H1 (cell line): ENCODE results near the gene KIF5C. TPM values are rescaled to one million over a fixed set of nuclear protein-coding genes. Genes with fewer than 3 reads are reported as not detected.
A peak's percentile ranks its signal among the peaks of the same experiment; 100 is the strongest.

ENCODE experiments used
- CTCF ChIA-PET: fragments of 300-600 bp; sonication (Branson Sonifier 250); formaldehyde crosslinking; loops from one replicate; lab custom pipeline; 2021; ENCODE audit not compliant: partially characterized antibody; lab: Charles Lee
- POLR2A ChIA-PET: fragments of 300-600 bp; sonication (Branson Sonifier 250); formaldehyde crosslinking; loops from one replicate; lab custom pipeline; 2021; ENCODE audit warnings: inconsistent platforms; ENCODE audit not compliant: partially characterized antibody; lab: Charles Lee
- DNase-seq, 2 experiments: peaks; one replicate each; pipeline versions ENCODE4 v3.0.0 to v3.0.0-alpha.2; 2010 to 2022; ENCODE audit warnings: low spot score in 2 of 2, low read depth in 1 of 2, mixed read lengths in 1 of 2
- FAIRE-seq: peaks from 2 replicates; lab custom pipeline; 2011; peaks lifted over from hg19 to GRCh38; lab: Jason Lieb, UNC
- H2AFZ ChIP-seq: 2 replicates; pipeline ENCODE4 v1.8.1; 2012; ENCODE audit warnings: low read length, inconsistent platforms
- H2AK5ac ChIP-seq: 2 replicates; pipeline ENCODE4 v1.6.1; 2013; ENCODE audit warnings: low read depth, low read length
- H2BK120ac ChIP-seq: replicated peaks from 2 replicates; pipeline ENCODE3; 2013; ENCODE audit warnings: low read depth, low read length, inconsistent platforms
- H2BK12ac ChIP-seq: 2 replicates; pipeline ENCODE4 v1.6.1; 2013; ENCODE audit warnings: low read depth, low read length
- H2BK15ac ChIP-seq: 2 replicates; pipeline ENCODE4 v1.6.1; 2013; ENCODE audit warnings: low read length
- H2BK20ac ChIP-seq: 2 replicates; pipeline ENCODE4 v1.6.1; 2013; ENCODE audit warnings: low read length
- H2BK5ac ChIP-seq: 2 replicates; pipeline ENCODE4 v1.6.1; 2013; ENCODE audit warnings: low read depth, low read length
- H3K14ac ChIP-seq: 2 replicates; pipeline ENCODE4 v1.6.1; 2013; ENCODE audit warnings: inconsistent platforms; ENCODE audit not compliant: insufficient read length
- H3K18ac ChIP-seq: 2 replicates; pipeline ENCODE4 v1.6.1; 2013; ENCODE audit warnings: low read length; ENCODE audit errors: extremely low read depth
- H3K23ac ChIP-seq: 2 replicates; pipeline ENCODE4 v1.6.1; 2013; ENCODE audit warnings: inconsistent platforms; ENCODE audit not compliant: insufficient read length
- H3K23me2 ChIP-seq: 2 replicates; pipeline ENCODE4 v1.6.1; 2013; ENCODE audit warnings: low read depth, low read length
- H3K27ac ChIP-seq: 2 replicates; pipeline ENCODE4 v1.6.1; 2011; ENCODE audit warnings: low read depth, low read length, inconsistent platforms
- H3K27me3 ChIP-seq, 4 experiments: replicated peaks in 1 of 4; 1 replicate in 1 of 4; 2 replicates in 3 of 4; pipeline versions ENCODE4 v1.6.1 to v1.8.1; 2011 to 2013; ENCODE audit warnings: low read length in 3 of 4, mild to moderate bottlenecking in 3 of 4, inconsistent platforms in 2 of 4, mixed read lengths in 2 of 4, moderate library complexity in 1 of 4; ENCODE audit not compliant: control insufficient read depth in 3 of 4, insufficient read depth in 3 of 4; ENCODE audit errors: extremely low read depth in 1 of 4
- H3K36me3 ChIP-seq, 4 experiments: 2 replicates each; pipeline versions ENCODE4 v1.6.1 to v1.8.1; 2011 to 2013; ENCODE audit warnings: mild to moderate bottlenecking in 4 of 4, low read length in 3 of 4, moderate library complexity in 2 of 4, control low read depth in 1 of 4, inconsistent platforms in 1 of 4; ENCODE audit not compliant: insufficient read depth in 4 of 4, control insufficient read depth in 2 of 4
- H3K4ac ChIP-seq: replicated peaks from 2 replicates; pipeline ENCODE3; 2013; ENCODE audit warnings: low read length, low read depth, mixed read lengths, inconsistent platforms; ENCODE audit not compliant: insufficient read length
- H3K4me1 ChIP-seq, 4 experiments: replicated peaks in 1 of 4; 1 replicate in 1 of 4; 2 replicates in 3 of 4; pipeline versions ENCODE4 v1.6.1 to v1.8.1; 2011 to 2013; ENCODE audit warnings: low read length in 3 of 4, inconsistent platforms in 2 of 4, mixed read lengths in 1 of 4; ENCODE audit not compliant: insufficient read depth in 4 of 4, control insufficient read depth in 3 of 4
- H3K4me2 ChIP-seq, 2 experiments: 2 replicates each; pipeline versions ENCODE4 v1.6.1 to v1.8.1; 2011 to 2013; ENCODE audit warnings: low read depth in 2 of 2, low read length in 2 of 2, control low read depth in 1 of 2, inconsistent platforms in 1 of 2, mild to moderate bottlenecking in 1 of 2; ENCODE audit not compliant: insufficient read depth in 1 of 2
- H3K4me3 ChIP-seq, 4 experiments: fragments of 200-600, 300-600 bp in 1 of 4; sonication (generic), shearing (Covaris generic), sonication (Bioruptor Twin) in 1 of 4; 2 replicates each; pipeline versions ENCODE4 v1.5.1 to v1.8.1; 2011 to 2016; ENCODE audit warnings: low read length in 4 of 4, low read depth in 3 of 4, control low read depth in 2 of 4, inconsistent platforms in 2 of 4, mild to moderate bottlenecking in 2 of 4, mixed read lengths in 1 of 4, moderate library complexity in 1 of 4; ENCODE audit not compliant: insufficient read depth in 2 of 4; ENCODE audit errors: extremely low read depth in 1 of 4
- H3K56ac ChIP-seq: replicated peaks from 2 replicates; pipeline ENCODE3; 2013; ENCODE audit warnings: low read depth, mild to moderate bottlenecking, mixed read lengths, low read length, inconsistent platforms; ENCODE audit not compliant: insufficient read length
- H3K79me1 ChIP-seq: 2 replicates; pipeline ENCODE4 v1.6.1; 2013; ENCODE audit warnings: low read depth, low read length, control low read depth
- H3K79me2 ChIP-seq, 2 experiments: 2 replicates each; pipeline versions ENCODE4 v1.6.1 to v1.8.1; 2012 to 2013; ENCODE audit warnings: low read length in 2 of 2, mild to moderate bottlenecking in 2 of 2, inconsistent platforms in 1 of 2; ENCODE audit not compliant: insufficient read depth in 2 of 2, control insufficient read depth in 1 of 2
- H3K9ac ChIP-seq, 4 experiments: replicated peaks in 1 of 4; 1 replicate in 1 of 4; 2 replicates in 3 of 4; pipeline versions ENCODE4 v1.6.1 to v1.8.1; 2011 to 2013; ENCODE audit warnings: low read depth in 3 of 4, low read length in 3 of 4, control low read depth in 2 of 4, mild to moderate bottlenecking in 2 of 4, moderate library complexity in 2 of 4, inconsistent platforms in 1 of 4; ENCODE audit errors: extremely low read depth in 1 of 4
- H3K9me3 ChIP-seq, 2 experiments: 2 replicates each; pipeline versions ENCODE4 v1.6.1 to v1.8.1; 2012 to 2013; ENCODE audit warnings: mild to moderate bottlenecking in 2 of 2, moderate library complexity in 2 of 2, control low read depth in 1 of 2, inconsistent platforms in 1 of 2, low read depth in 1 of 2, low read length in 1 of 2, mixed read lengths in 1 of 2; ENCODE audit not compliant: insufficient read depth in 2 of 2
- H4K20me1 ChIP-seq, 2 experiments: replicated peaks in 1 of 2; 2 replicates each; pipeline versions ENCODE3 to v1.8.1; 2011 to 2013; ENCODE audit warnings: inconsistent platforms in 2 of 2, low read length in 2 of 2, mild to moderate bottlenecking in 1 of 2; ENCODE audit not compliant: insufficient read depth in 2 of 2, control insufficient read depth in 1 of 2
- H4K5ac ChIP-seq: 2 replicates; pipeline ENCODE4 v1.6.1; 2013; ENCODE audit warnings: low read length, low read depth, mixed read lengths, inconsistent platforms; ENCODE audit not compliant: insufficient read length
- H4K8ac ChIP-seq: 2 replicates; pipeline ENCODE4 v1.8.0; 2013; ENCODE audit warnings: mild to moderate bottlenecking, moderate library complexity, low read length, inconsistent platforms; ENCODE audit not compliant: insufficient read depth; ENCODE audit errors: extremely low read depth
- H4K91ac ChIP-seq: replicated peaks from 2 replicates; pipeline ENCODE3; 2013; ENCODE audit warnings: low read length, mixed read lengths, inconsistent platforms; ENCODE audit not compliant: insufficient read length
- BACH1 ChIP-seq: IDR thresholded peaks from 2 replicates; pipeline ENCODE4 v1.6.1; 2012; ENCODE audit warnings: low read length, improper control_type of control experiment
- CBX8 ChIP-seq: fragments of 300-800, 300-1000 bp; sonication (generic); IDR thresholded peaks from 2 replicates; pipeline ENCODE4 v1.7.1; 2016; ENCODE audit warnings: low read depth, low read length, borderline replicate concordance
- CREB1 ChIP-seq: IDR thresholded peaks from 2 replicates; pipeline ENCODE4 v1.6.1; 2012; ENCODE audit warnings: inconsistent platforms
- POU5F1 ChIP-seq: IDR thresholded peaks from 2 replicates; pipeline ENCODE4 v1.6.1; 2011; ENCODE audit warnings: low read depth, mild to moderate bottlenecking, low read length, moderate library complexity
- SUZ12 ChIP-seq: fragments of 200-600 bp; sonication (generic); IDR thresholded peaks from 2 replicates; pipeline ENCODE4 v1.6.1; 2012; ENCODE audit warnings: mild to moderate bottlenecking, inconsistent platforms, low read length, moderate library complexity, mixed read lengths
- TAF7 ChIP-seq: optimal IDR thresholded peaks from 2 replicates; pipeline ENCODE3; 2011; ENCODE audit warnings: low read depth, mild to moderate bottlenecking, inconsistent platforms, low read length, moderate library complexity, borderline replicate concordance
- TEAD4 ChIP-seq: IDR thresholded peaks from 2 replicates; pipeline ENCODE4 v1.6.1; 2012; ENCODE audit warnings: low read depth, low read length, inconsistent platforms, mixed read lengths
- WGBS, 2 experiments: shearing (Covaris generic) in 1 of 2; methylation state at CpG; one replicate each; pipeline versions ENCODE4 v1.1.6 to v1.1.7; 2013 to 2015; ENCODE audit warnings: low lambda C conversion rate in 2 of 2, mixed read lengths in 2 of 2, inconsistent platforms in 1 of 2, low coverage in 1 of 2, missing lambda C conversion rate in 1 of 2; ENCODE audit not compliant: insufficient replicate concordance in 2 of 2, insufficient coverage in 1 of 2, insufficient read length in 1 of 2; ENCODE audit errors: extremely low coverage in 1 of 2, missing lambda C conversion rate in 1 of 2; 5-methylcytosine and 5-hydroxymethylcytosine counted together
- polyA plus RNA-seq, 7 experiments: library from polyadenylated mRNA; depleted of rRNA in 3 of 7; stranded (reverse) in 5 of 7; unstranded in 2 of 7; fragments of >200 nt in 5 of 7; fragments of 200-250 nt in 2 of 7; gene quantifications; 1 replicate in 5 of 7; 2 replicates in 1 of 7; 4 replicates in 1 of 7; pipeline versions ENCODE4 v1.2.1 to v1.2.3, GENCODE V29; 2011 to 2013; ENCODE audit warnings: missing spikeins in 2 of 7, mixed read lengths in 2 of 7
- total RNA-seq: library from RNA; stranded (reverse); fragmentation: NEBNext Ultra II Directional; extraction: Animal tissue kit (Norgen Biotek cat#: 25700); gene quantifications from 2 replicates; pipeline ENCODE4 v1.2.1, GENCODE V29; 2021
- TF ChIP-seq, protein P1 (sequence below): IDR thresholded peaks from 2 replicates; pipeline ENCODE4 v1.6.1; 2012; ENCODE audit warnings: inconsistent platforms
- TF ChIP-seq, protein P2 (sequence below): IDR thresholded peaks from 2 replicates; pipeline ENCODE4 v1.6.1; 2012; ENCODE audit warnings: low read length, inconsistent platforms
- TF ChIP-seq, protein P3 (sequence below): IDR thresholded peaks from 2 replicates; pipeline ENCODE4 v1.6.1; 2011; ENCODE audit warnings: low read depth, mild to moderate bottlenecking, low read length; ENCODE audit not compliant: insufficient read depth

KIF5C gene
- total and polyA plus RNA-seq, 2 of the 8 experiments (the other 6 are each of a cell fraction or from before 2014, with no cell fraction given), result 16.3 to 66.4 TPM

DNA sequence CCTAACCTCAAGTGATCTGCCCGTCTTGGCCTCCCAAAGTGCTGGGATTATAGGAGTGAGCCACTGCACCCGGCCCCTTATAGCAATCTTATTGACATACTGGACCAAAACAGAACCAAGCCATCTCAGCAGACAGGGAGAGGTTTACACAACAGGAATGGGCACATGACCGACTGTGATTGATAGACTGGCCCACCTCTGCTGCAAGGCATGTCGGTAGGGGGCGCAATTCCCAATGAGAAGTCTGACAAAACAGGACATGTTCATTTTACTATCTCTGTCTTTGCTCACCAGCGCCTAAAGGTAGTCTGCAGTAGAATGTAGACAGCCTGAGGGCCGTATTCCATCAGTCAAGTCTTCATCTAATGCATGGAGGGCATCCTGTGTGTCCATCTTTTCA, 165.4 kb downstream of the KIF5C start:
- WGBS, 2 experiments, result 59% methylated on average over 7 of the region's 7 CpGs; no CpG with 5 or more reads in 1 of the 2 experiments
- TF ChIP-seq SUZ12 (no peak), CREB1 (peak; percentile 30; the same call in 1 of the 2 replicates), TEAD4 (0 out of 2 replicates have a peak, but pooled peaks have one; percentile 42), BACH1 (no peak), TAF7 (no peak), POU5F1 (no peak), CBX8 (no peak)
- TF ChIP-seq, protein P1, sequence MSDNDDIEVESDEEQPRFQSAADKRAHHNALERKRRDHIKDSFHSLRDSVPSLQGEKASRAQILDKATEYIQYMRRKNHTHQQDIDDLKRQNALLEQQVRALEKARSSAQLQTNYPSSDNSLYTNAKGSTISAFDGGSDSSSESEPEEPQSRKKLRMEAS, result 0 out of 2 replicates have a peak, but pooled peaks have one; percentile 51
- TF ChIP-seq, protein P2, sequence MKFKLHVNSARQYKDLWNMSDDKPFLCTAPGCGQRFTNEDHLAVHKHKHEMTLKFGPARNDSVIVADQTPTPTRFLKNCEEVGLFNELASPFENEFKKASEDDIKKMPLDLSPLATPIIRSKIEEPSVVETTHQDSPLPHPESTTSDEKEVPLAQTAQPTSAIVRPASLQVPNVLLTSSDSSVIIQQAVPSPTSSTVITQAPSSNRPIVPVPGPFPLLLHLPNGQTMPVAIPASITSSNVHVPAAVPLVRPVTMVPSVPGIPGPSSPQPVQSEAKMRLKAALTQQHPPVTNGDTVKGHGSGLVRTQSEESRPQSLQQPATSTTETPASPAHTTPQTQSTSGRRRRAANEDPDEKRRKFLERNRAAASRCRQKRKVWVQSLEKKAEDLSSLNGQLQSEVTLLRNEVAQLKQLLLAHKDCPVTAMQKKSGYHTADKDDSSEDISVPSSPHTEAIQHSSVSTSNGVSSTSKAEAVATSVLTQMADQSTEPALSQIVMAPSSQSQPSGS, result no peak
- TF ChIP-seq, protein P3, sequence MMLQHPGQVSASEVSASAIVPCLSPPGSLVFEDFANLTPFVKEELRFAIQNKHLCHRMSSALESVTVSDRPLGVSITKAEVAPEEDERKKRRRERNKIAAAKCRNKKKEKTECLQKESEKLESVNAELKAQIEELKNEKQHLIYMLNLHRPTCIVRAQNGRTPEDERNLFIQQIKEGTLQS, result peak; percentile 70; the same call in 1 of the 2 replicates

More for the DNA sequence above, 165.4 kb downstream of the KIF5C start:
- H4K5ac ChIP-seq, result no peak overlapping the region
- H3K18ac ChIP-seq, result no peak overlapping the region
- POLR2A ChIA-PET, result interaction anchor here (0.7 kb wide), 1 partner anchor 304 kb away, joined by 3 read pairs; no protein-coding TSS in a partner anchor
- H3K79me2 ChIP-seq, result no peaks in the 10 kb centered on the region
- DNase-seq (peak; percentile 34 to 94), FAIRE-seq (peak; percentile 69)
- no peak overlapping the region for H2BK20ac ChIP-seq
- H3K27me3 ChIP-seq, result peaks cover 0 to 25% (median 16%) of the 10 kb centered on the region in 4 experiments; a peak in 6 of 7 replicates
- H3K36me3 ChIP-seq, result no peaks in the 10 kb centered on the region
- H2BK12ac ChIP-seq, result no peak overlapping the region
- H3K56ac ChIP-seq, result no peak overlapping the region
- no peak overlapping the region for H3K4ac ChIP-seq
- no peak overlapping the region for H2AFZ ChIP-seq
- no peak overlapping the region for H3K14ac ChIP-seq
- peaks cover 8% of the 10 kb centered on the region; the same call in 1 of the 2 replicates for H3K23me2 ChIP-seq
- no peak overlapping the region for H2BK15ac ChIP-seq
- CTCF ChIA-PET, result interaction anchor here (0.6 to 22.0 kb wide), 34 partner anchors 10 to 518 kb away, joined by 3 to 277 read pairs (median 4); no protein-coding TSS in a partner anchor
- no peak overlapping the region for H3K4me2 ChIP-seq
- H4K8ac ChIP-seq, result no peak overlapping the region
- H2BK120ac ChIP-seq, result no peak overlapping the region
- no peaks in the 10 kb centered on the region for H3K79me1 ChIP-seq
- H3K23ac ChIP-seq, result no peak overlapping the region
- no peaks in the 10 kb centered on the region for H3K9me3 ChIP-seq
- H2BK5ac ChIP-seq, result no peak overlapping the region
- H4K91ac ChIP-seq, result no peak overlapping the region
- H3K4me1 ChIP-seq, result peaks cover 0 to 5% (median 2%) of the 10 kb centered on the region in 4 experiments; a peak in 4 of 7 replicates
- H4K20me1 ChIP-seq, result peaks cover 2 to 4% of the 10 kb centered on the region in 2 experiments
- no peak overlapping the region for H3K27ac ChIP-seq
- no peak overlapping the region for H3K9ac ChIP-seq
- H2AK5ac ChIP-seq, result no peak overlapping the region
- H3K4me3 ChIP-seq, result no peak overlapping the region
